Lung (tissue), 16 donors: ENCODE data around the gene SLC38A9. TPM values are rescaled to one million over a fixed set of nuclear protein-coding genes. Genes with fewer than 3 reads are reported as not detected.
"Not testable (repeated sequence)": the region's sequence is repeated elsewhere in the genome, so short reads cannot be mapped to it uniquely, and the experiment has no call there.

Source experiments
- ATAC-seq: fragments of 200-7000 bp; cut with Tn5 transposase; one replicate; pipeline ENCODE4 v1.9.1; 2020; ENCODE audit warnings: moderate number of reproducible peaks; ENCODE audit not compliant: insufficient read depth, low FRiP score
- DNase-seq, 3 donors: peaks; one replicate each; pipeline ENCODE4 v3.0.0-alpha.2; 2013 to 2017
- H3K27ac ChIP-seq, 2 donors: one replicate each; pipeline ENCODE4 v1.5.1; 2013; ENCODE audit warnings: mild to moderate bottlenecking in 2 of 2, moderate library complexity in 2 of 2, control low read depth in 1 of 2, inconsistent platforms in 1 of 2, low read depth in 1 of 2, low read length in 1 of 2
- H3K27me3 ChIP-seq, 3 donors: one replicate each; pipeline ENCODE4 v1.5.1; 2013; ENCODE audit warnings: low read length in 2 of 3; ENCODE audit not compliant: control insufficient read depth in 3 of 3, insufficient read depth in 3 of 3
- H3K36me3 ChIP-seq, 4 donors: one replicate each; pipeline ENCODE4 v1.5.1; 2013; ENCODE audit warnings: low read length in 4 of 4, mild to moderate bottlenecking in 1 of 4, moderate library complexity in 1 of 4; ENCODE audit not compliant: control insufficient read depth in 4 of 4, insufficient read depth in 4 of 4
- H3K4me1 ChIP-seq, 5 donors: one replicate each; pipeline ENCODE4 v1.5.1; 2013; ENCODE audit warnings: low read length in 5 of 5, mild to moderate bottlenecking in 2 of 5, moderate library complexity in 1 of 5; ENCODE audit not compliant: control insufficient read depth in 5 of 5, insufficient read depth in 5 of 5
- H3K4me3 ChIP-seq: one replicate; pipeline ENCODE4 v1.5.1; 2013; ENCODE audit warnings: mild to moderate bottlenecking, control low read depth, moderate library complexity
- H3K9ac ChIP-seq, 2 donors: one replicate each; pipeline ENCODE4 v1.5.1; 2013; ENCODE audit warnings: low read length in 2 of 2, control low read depth in 1 of 2; ENCODE audit not compliant: insufficient read depth in 1 of 2
- H3K9me3 ChIP-seq, 4 donors: one replicate each; pipeline ENCODE4 v1.5.1; 2013; ENCODE audit warnings: low read length in 3 of 4, mild to moderate bottlenecking in 1 of 4, moderate library complexity in 1 of 4; ENCODE audit not compliant: control insufficient read depth in 4 of 4, insufficient read depth in 3 of 4
- WGBS, 2 donors: extraction: QIAGEN DNeasy Blood & Tissue Kit; methylation state at CpG; one replicate each; pipeline ENCODE4 v1.1.7; 2013; 5-methylcytosine and 5-hydroxymethylcytosine counted together
- long read RNA-seq, 5 donors: transcript quantifications; one replicate each; lab custom pipeline, GENCODE V29; 2026
- polyA plus RNA-seq, 2 donors: library from polyadenylated mRNA; stranded (reverse); fragments of 200-250 nt; gene quantifications; one replicate each; pipeline ENCODE4 v1.2.1, GENCODE V29; 2013
- total RNA-seq, 2 donors: library from RNA; depleted of rRNA in 1 of 2; stranded (reverse); fragments of >200 nt in 1 of 2; gene quantifications; one replicate each; pipeline ENCODE4 v1.2.1, GENCODE V29; 2014 to 2021
- TF ChIP-seq, protein P1 (sequence below): IDR thresholded peaks from 2 replicates; pipeline ENCODE4 v1.5.1; 2012; ENCODE audit warnings: mild to moderate bottlenecking; ENCODE audit errors: control extremely low read depth, extremely low read depth
- donor health status: control.
- donor health status: control.
- donor health status: Bipolar disorder and iron deficiency.
- donor health status: healthy.
- donor health status: DM: yes; HTN: yes; CAD: no.

Gene SLC38A9
- 10 to 100 TPM; 18.7 to 64.2 TPM for total RNA-seq
- polyA plus RNA-seq, result 10 to 100 TPM in 1 of 2 donors, 1 to 10 TPM in 1; 8.5 to 10.3 TPM
- long read RNA-seq, donor 1, result 0 reads
- long read RNA-seq, donor 2, result 0 reads
- long read RNA-seq, donor 3, result 0 reads
- long read RNA-seq, donor 4, result 0 reads
- long read RNA-seq, donor 5, result 0 reads

DNA sequence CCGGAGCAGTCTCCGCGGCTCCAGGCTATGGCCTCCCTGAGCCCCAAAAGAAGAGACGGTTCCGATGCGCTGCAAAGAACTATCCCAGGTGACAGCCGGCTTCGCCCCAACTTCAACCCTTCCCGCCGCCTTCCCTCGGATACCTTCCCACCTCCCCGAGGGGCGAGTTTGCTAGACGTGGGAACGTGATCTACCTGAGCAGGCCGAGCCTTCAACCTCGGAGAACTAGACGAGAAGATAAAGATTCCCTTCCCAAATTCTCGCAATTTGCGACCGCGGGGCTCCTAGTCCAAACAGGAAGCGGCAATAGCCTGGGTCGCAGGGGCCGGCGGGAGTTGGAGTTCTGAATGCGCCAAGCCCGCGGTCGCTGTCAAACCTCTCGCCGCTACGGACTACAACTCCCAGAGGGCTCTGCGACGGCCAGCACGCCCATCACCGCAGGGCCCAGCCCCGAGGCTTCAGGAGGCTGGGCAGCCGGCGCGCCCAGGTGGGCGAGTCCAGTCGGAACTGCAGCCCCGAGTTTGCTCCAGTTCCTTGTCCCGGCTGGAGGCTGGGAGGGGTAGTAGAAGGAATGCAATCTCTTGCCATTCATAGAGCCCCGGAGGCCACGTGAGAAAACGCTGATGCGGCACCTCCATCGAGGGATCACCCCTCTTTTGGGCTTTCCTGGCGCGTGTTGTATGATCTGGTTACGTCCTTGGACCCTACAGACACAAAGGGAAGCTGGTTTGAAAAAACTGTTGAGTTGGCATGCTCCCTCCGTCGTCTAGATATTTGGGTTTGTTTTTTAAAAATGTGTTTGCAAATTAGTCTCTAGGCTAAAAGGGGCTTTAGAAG, at the start of gene SLC38A9:
Gene SLC38A9 (minus strand): TSS at position 302 of the 837 bp plus-strand sequence. CDS start 14,366 bp downstream, outside the sequence.
- peak; percentile 96 to 97 (median 96) for DNase-seq
- H3K4me1 ChIP-seq, result peaks cover 0 to 12% (median 2%) of the 10 kb centered on the region in 5 donors
- peaks cover 0 to 4% (median under 1%) of the 10 kb centered on the region in 4 donors for H3K9me3 ChIP-seq
- peaks cover 0 to 3% (median 0%) of the 10 kb centered on the region in 4 donors for H3K36me3 ChIP-seq
- WGBS, 2 donors, result 1% methylated on average over 55 of the region's 55 CpGs
- peak; percentile 99 for ATAC-seq
- peak within 1 kb of the TSS; percentile 80 to 88 for H3K9ac ChIP-seq
- H3K27me3 ChIP-seq, result no peaks in the 10 kb centered on the region
- TF ChIP-seq, protein P1, sequence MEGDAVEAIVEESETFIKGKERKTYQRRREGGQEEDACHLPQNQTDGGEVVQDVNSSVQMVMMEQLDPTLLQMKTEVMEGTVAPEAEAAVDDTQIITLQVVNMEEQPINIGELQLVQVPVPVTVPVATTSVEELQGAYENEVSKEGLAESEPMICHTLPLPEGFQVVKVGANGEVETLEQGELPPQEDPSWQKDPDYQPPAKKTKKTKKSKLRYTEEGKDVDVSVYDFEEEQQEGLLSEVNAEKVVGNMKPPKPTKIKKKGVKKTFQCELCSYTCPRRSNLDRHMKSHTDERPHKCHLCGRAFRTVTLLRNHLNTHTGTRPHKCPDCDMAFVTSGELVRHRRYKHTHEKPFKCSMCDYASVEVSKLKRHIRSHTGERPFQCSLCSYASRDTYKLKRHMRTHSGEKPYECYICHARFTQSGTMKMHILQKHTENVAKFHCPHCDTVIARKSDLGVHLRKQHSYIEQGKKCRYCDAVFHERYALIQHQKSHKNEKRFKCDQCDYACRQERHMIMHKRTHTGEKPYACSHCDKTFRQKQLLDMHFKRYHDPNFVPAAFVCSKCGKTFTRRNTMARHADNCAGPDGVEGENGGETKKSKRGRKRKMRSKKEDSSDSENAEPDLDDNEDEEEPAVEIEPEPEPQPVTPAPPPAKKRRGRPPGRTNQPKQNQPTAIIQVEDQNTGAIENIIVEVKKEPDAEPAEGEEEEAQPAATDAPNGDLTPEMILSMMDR, result no peak
- peak within 1 kb of the TSS; percentile 24 to 53 for H3K27ac ChIP-seq
- peak within 1 kb of the TSS; percentile 74 for H3K4me3 ChIP-seq

GRCh38 chr5:55761721-55762120, 49.6 kb upstream of the SLC38A9 start:
- H3K4me3 ChIP-seq, DNase-seq, H3K4me1 ChIP-seq, H3K9me3 ChIP-seq, ATAC-seq, H3K27ac ChIP-seq, H3K9ac ChIP-seq, H3K36me3 ChIP-seq, H3K27me3 ChIP-seq: not testable (repeated sequence)
- whole genome bisulfite sequencing, 2 donors, result 88 to 95% methylated on average over 7 of the region's 7 CpGs

DNA sequence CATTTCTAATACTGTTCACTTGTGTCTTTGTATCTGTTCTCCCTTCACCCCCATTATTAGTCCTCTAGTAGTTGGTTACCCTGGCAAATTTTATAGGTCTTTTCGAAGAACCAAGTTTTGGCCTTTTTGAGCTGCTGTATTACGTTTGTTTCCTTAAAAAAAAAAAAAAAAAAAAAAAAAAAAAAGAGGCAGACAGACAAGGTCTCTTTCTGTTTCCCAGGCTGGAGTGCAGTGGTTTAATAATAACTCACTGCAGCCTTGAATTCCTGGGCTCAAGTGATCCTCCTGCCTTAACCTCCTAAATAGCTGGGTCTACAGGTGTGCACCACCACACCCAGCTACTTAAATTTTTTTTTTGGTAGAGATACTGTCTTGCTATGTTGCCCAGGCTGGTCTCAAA, 46.6 kb upstream of the SLC38A9 start:
- ATAC-seq, result no peak
- no peaks in the 10 kb centered on the region for H3K27me3 ChIP-seq
- no peak overlapping the region for H3K27ac ChIP-seq
- H3K36me3 ChIP-seq, result no peaks in the 10 kb centered on the region
- DNase-seq, result no peak
- no peak overlapping the region for H3K4me3 ChIP-seq
- H3K4me1 ChIP-seq, result no peaks in the 10 kb centered on the region
- H3K9me3 ChIP-seq, result no peaks in the 10 kb centered on the region
- TF ChIP-seq, protein P1, result no peak
- H3K9ac ChIP-seq, result no peak overlapping the region
- 72 to 86% methylated on average over 2 of the region's 2 CpGs for WGBS, 2 donors

- no peaks in the 10 kb centered on the region for H3K9me3 ChIP-seq
- H3K4me3 ChIP-seq, result no peak overlapping the region
- DNase-seq (no peak), ATAC-seq (no peak)
- H3K4me1 ChIP-seq, result no peaks in the 10 kb centered on the region
- no peaks in the 10 kb centered on the region for H3K36me3 ChIP-seq
- H3K27ac ChIP-seq, result no peak overlapping the region
- no peaks in the 10 kb centered on the region for H3K27me3 ChIP-seq
- TF ChIP-seq, protein P1, result no peak
- no peak overlapping the region for H3K9ac ChIP-seq
- WGBS, 2 donors, result 90 to 91% methylated on average over 1 of the region's 1 CpG
Measured at GRCh38 chr5:55758231-55758630, 46.1 kb upstream of the SLC38A9 start.
